ENCODE results near the gene ZSCAN20.

DNA sequence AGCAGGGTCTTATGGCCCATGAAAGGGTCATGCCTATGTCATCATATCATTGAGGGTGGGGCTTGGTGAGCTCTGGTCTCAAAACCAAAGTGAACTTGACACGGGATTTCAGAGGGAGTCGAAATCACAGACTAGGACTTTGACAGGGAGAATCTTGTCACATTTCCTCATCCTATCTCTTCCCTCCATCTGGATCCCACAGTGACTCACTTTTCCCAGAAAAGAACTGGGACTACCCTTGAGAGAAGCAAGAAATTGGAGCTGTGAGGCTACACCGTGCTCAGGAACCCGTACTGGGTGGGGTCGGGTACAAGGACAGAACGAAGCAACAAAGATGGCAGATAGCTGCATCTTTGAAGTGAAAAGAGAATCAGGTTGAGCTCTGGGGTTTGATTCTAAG is 69.5 kb downstream of the ZSCAN20 start:
- TF ChIP-seq, protein P1, sequence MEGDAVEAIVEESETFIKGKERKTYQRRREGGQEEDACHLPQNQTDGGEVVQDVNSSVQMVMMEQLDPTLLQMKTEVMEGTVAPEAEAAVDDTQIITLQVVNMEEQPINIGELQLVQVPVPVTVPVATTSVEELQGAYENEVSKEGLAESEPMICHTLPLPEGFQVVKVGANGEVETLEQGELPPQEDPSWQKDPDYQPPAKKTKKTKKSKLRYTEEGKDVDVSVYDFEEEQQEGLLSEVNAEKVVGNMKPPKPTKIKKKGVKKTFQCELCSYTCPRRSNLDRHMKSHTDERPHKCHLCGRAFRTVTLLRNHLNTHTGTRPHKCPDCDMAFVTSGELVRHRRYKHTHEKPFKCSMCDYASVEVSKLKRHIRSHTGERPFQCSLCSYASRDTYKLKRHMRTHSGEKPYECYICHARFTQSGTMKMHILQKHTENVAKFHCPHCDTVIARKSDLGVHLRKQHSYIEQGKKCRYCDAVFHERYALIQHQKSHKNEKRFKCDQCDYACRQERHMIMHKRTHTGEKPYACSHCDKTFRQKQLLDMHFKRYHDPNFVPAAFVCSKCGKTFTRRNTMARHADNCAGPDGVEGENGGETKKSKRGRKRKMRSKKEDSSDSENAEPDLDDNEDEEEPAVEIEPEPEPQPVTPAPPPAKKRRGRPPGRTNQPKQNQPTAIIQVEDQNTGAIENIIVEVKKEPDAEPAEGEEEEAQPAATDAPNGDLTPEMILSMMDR (IDR thresholded peaks at IDR 0.05; ENCODE audit: poor library complexity, severe bottlenecking): no peak
- TF ChIP-seq TAF1 (IDR thresholded peaks at IDR 0.05; ENCODE audit: low read depth): no peak
- no peak for TF ChIP-seq EP300 (conservative IDR thresholded peaks at IDR 0.05; ENCODE audit: poor library complexity, severe bottlenecking)
- no peak for TF ChIP-seq POLR2AphosphoS5 (IDR thresholded peaks at IDR 0.05)
- no peak for TF ChIP-seq EZH2 (IDR thresholded peaks at IDR 0.05; ENCODE audit: borderline replicate concordance, insufficient read depth, low read length, poor library complexity, severe bottlenecking)
- TF ChIP-seq SMC3 (conservative IDR thresholded peaks at IDR 0.05; ENCODE audit: poor library complexity): no peak
- no peak for TF ChIP-seq MXI1 (conservative IDR thresholded peaks at IDR 0.05; ENCODE audit: poor library complexity, severe bottlenecking)
- TF ChIP-seq, protein P2, sequence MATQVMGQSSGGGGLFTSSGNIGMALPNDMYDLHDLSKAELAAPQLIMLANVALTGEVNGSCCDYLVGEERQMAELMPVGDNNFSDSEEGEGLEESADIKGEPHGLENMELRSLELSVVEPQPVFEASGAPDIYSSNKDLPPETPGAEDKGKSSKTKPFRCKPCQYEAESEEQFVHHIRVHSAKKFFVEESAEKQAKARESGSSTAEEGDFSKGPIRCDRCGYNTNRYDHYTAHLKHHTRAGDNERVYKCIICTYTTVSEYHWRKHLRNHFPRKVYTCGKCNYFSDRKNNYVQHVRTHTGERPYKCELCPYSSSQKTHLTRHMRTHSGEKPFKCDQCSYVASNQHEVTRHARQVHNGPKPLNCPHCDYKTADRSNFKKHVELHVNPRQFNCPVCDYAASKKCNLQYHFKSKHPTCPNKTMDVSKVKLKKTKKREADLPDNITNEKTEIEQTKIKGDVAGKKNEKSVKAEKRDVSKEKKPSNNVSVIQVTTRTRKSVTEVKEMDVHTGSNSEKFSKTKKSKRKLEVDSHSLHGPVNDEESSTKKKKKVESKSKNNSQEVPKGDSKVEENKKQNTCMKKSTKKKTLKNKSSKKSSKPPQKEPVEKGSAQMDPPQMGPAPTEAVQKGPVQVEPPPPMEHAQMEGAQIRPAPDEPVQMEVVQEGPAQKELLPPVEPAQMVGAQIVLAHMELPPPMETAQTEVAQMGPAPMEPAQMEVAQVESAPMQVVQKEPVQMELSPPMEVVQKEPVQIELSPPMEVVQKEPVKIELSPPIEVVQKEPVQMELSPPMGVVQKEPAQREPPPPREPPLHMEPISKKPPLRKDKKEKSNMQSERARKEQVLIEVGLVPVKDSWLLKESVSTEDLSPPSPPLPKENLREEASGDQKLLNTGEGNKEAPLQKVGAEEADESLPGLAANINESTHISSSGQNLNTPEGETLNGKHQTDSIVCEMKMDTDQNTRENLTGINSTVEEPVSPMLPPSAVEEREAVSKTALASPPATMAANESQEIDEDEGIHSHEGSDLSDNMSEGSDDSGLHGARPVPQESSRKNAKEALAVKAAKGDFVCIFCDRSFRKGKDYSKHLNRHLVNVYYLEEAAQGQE (IDR thresholded peaks at IDR 0.05; ENCODE audit: borderline replicate concordance): no peak
- TF ChIP-seq RAD21 (conservative IDR thresholded peaks at IDR 0.05): no peak

Data from neural cell (in vitro differentiated cells).